Inferior parietal cortex (tissue), 1 donor: Measurements from ENCODE around the gene DNAJC13.
A peak's percentile ranks its signal among the peaks of the same experiment; 100 is the strongest.
"Not testable (repeated sequence)": the region's sequence is repeated elsewhere in the genome, so short reads cannot be mapped to it uniquely, and the experiment has no call there.

Experiments used
- DNase-seq: peaks from one replicate; pipeline ENCODE4 v3.0.0-alpha.2; 2016; ENCODE audit errors: extremely low spot score

DNAJC13 gene

GRCh38 chr3:132545471-132545870, 128.2 kb downstream of the DNAJC13 start:
- no peak for DNase-seq

GRCh38 chr3:132549169-132549568, 131.9 kb downstream of the DNAJC13 start:
- DNase-seq: no peak

- DNase-seq: no peak
Measured at GRCh38 chr3:132549890-132550578, 132.7 kb downstream of the DNAJC13 start.

GRCh38 chr3:132550579-132551305, 133.4 kb downstream of the DNAJC13 start:
- DNase-seq: no peak

- no peak for DNase-seq
Measured at GRCh38 chr3:132553826-132554225, 136.5 kb downstream of the DNAJC13 start.

GRCh38 chr3:132554437-132554836, 137.1 kb downstream of the DNAJC13 start:
- no peak for DNase-seq

- no peak for DNase-seq
Measured at GRCh38 chr3:132555306-132556035, 138.2 kb downstream of the DNAJC13 start.

- DNase-seq: not testable (repeated sequence)
Measured at GRCh38 chr3:132556036-132556386, 138.7 kb downstream of the DNAJC13 start.

- no peak for DNase-seq
Measured at GRCh38 chr3:132556508-132557159, 139.3 kb downstream of the DNAJC13 start.

GRCh38 chr3:132561003-132561402, 143.7 kb downstream of the DNAJC13 start:
- DNase-seq: no peak

- DNase-seq: no peak
Measured at GRCh38 chr3:132563420-132564069, 146.2 kb downstream of the DNAJC13 start.

GRCh38 chr3:132564070-132564465, 146.8 kb downstream of the DNAJC13 start:
- DNase-seq: no peak

GRCh38 chr3:132568422-132568821, 151.1 kb downstream of the DNAJC13 start:
- no peak for DNase-seq

GRCh38 chr3:132569153-132569552, 151.9 kb downstream of the DNAJC13 start:
- DNase-seq: peak; percentile 27

- DNase-seq: no peak
Measured at GRCh38 chr3:132569580-132569979, 152.3 kb downstream of the DNAJC13 start.

- no peak for DNase-seq
Measured at GRCh38 chr3:132570016-132570415, 152.7 kb downstream of the DNAJC13 start.

- DNase-seq: peak; percentile 24
Measured at GRCh38 chr3:132573797-132574211, 156.5 kb downstream of the DNAJC13 start.

GRCh38 chr3:132587401-132587800, 170.1 kb downstream of the DNAJC13 start:
- DNase-seq: no peak
